Superior temporal gyrus (tissue), 1 donor: ENCODE measurements around the gene GRB7.
"Not testable (repeated sequence)": the region's sequence is repeated elsewhere in the genome, so short reads cannot be mapped to it uniquely, and the experiment has no call there.

ENCODE experiments used
- DNase-seq: peaks from one replicate; pipeline ENCODE4 v3.0.0-alpha.2; 2016; ENCODE audit errors: extremely low spot score

The GRB7 gene

GRCh38 chr17:39732586-39732985 is 5.2 kb upstream of the GRB7 start:
- no peak for DNase-seq

- no peak for DNase-seq
Observed at GRCh38 chr17:39735882-39736281, 1.9 kb upstream of the GRB7 start.

GRCh38 chr17:39736319-39737165 is 1.2 kb upstream of the GRB7 start:
- no peak for DNase-seq

- DNase-seq, result no peak
Observed at GRCh38 chr17:39737206-39737759, 455 bp upstream of the GRB7 start.

- DNase-seq, result no peak
Observed at GRCh38 chr17:39738568-39738901, 797 bp downstream of the GRB7 start.

- no peak for DNase-seq
Observed at GRCh38 chr17:39738983-39739884, 1.5 kb downstream of the GRB7 start.

GRCh38 chr17:39739885-39740356 is 2.2 kb downstream of the GRB7 start:
- DNase-seq, result no peak

- no peak for DNase-seq
Observed at GRCh38 chr17:39740357-39741111, 2.8 kb downstream of the GRB7 start.

- no peak for DNase-seq
Observed at GRCh38 chr17:39742126-39742855, 4.6 kb downstream of the GRB7 start.

- DNase-seq, result no peak
Observed at GRCh38 chr17:39742856-39743436, 5.2 kb downstream of the GRB7 start.

- DNase-seq, result no peak
Observed at GRCh38 chr17:39744075-39744835, 6.5 kb downstream of the GRB7 start.

GRCh38 chr17:39744836-39745215 is 7.1 kb downstream of the GRB7 start:
- DNase-seq, result no peak

GRCh38 chr17:39745335-39746144 is 7.8 kb downstream of the GRB7 start:
- DNase-seq, result no peak

- DNase-seq, result no peak
Observed at GRCh38 chr17:39746145-39746461, 8.4 kb downstream of the GRB7 start.

GRCh38 chr17:39747745-39748144 is 10.0 kb downstream of the GRB7 start:
- no peak for DNase-seq

GRCh38 chr17:39748444-39749034 is 10.8 kb downstream of the GRB7 start:
- not testable (repeated sequence) for DNase-seq

GRCh38 chr17:39750131-39751015 is 12.6 kb downstream of the GRB7 start:
- DNase-seq, result no peak
